ENCODE measurements around the gene CCL20.
"Not testable (repeated sequence)": the region's sequence is repeated elsewhere in the genome, so short reads cannot be mapped to it uniquely, and the experiment has no call there.

CCL20 gene

GRCh38 chr2:227813562-227814353, at the start of gene CCL20:
CCL20 (plus strand) TSS chr2:227813842; CDS start chr2:227813912, 70 bp downstream.
- no peak for DNase-seq

- DNase-seq, result no peak
Measured at GRCh38 chr2:227765788-227766372, 47.8 kb upstream of the CCL20 start.

GRCh38 chr2:227766373-227766883, 47.2 kb upstream of the CCL20 start:
- peak; percentile 68 to 73 for DNase-seq

GRCh38 chr2:227767830-227768229, 45.8 kb upstream of the CCL20 start:
- no peak for DNase-seq

GRCh38 chr2:227772197-227772661, 41.4 kb upstream of the CCL20 start:
- DNase-seq, result no peak

- no peak for DNase-seq
Measured at GRCh38 chr2:227772932-227773331, 40.7 kb upstream of the CCL20 start.

- DNase-seq, result peak in 1 of 2 experiments; percentile 21
Measured at GRCh38 chr2:227774011-227774624, 39.5 kb upstream of the CCL20 start.

- no peak for DNase-seq
Measured at GRCh38 chr2:227774895-227775842, 38.5 kb upstream of the CCL20 start.

GRCh38 chr2:227780981-227781615, 32.5 kb upstream of the CCL20 start:
- DNase-seq, result no peak

- no peak for DNase-seq
Measured at GRCh38 chr2:227781841-227782240, 31.8 kb upstream of the CCL20 start.

- no peak for DNase-seq
Measured at GRCh38 chr2:227782804-227783203, 30.8 kb upstream of the CCL20 start.

GRCh38 chr2:227783404-227784138, 30.1 kb upstream of the CCL20 start:
- no peak for DNase-seq

GRCh38 chr2:227785293-227785692, 28.3 kb upstream of the CCL20 start:
- DNase-seq, result no peak

GRCh38 chr2:227788561-227789018, 25.1 kb upstream of the CCL20 start:
- DNase-seq, result no peak

- DNase-seq, result no peak
Measured at GRCh38 chr2:227789803-227790202, 23.8 kb upstream of the CCL20 start.

GRCh38 chr2:227793148-227793712, 20.4 kb upstream of the CCL20 start:
- DNase-seq, result no peak

GRCh38 chr2:227796045-227796711, 17.5 kb upstream of the CCL20 start:
- DNase-seq, result no peak

- DNase-seq, result not testable (repeated sequence)
Measured at GRCh38 chr2:227796768-227797167, 16.9 kb upstream of the CCL20 start.

GRCh38 chr2:227799202-227799601, 14.4 kb upstream of the CCL20 start:
- DNase-seq, result no peak

GRCh38 chr2:227802882-227803281, 10.8 kb upstream of the CCL20 start:
- DNase-seq, result no peak

Data from activated CD4-positive, alpha-beta T cell treated with anti-CD3 and anti-CD28 coated beads, Interleukin-2, amount 50 U/mL, for 48 hours (primary cell).